GM18858 (cell line): Measurements from ENCODE around the gene NECAB2.

Source experiments
- ATAC-seq: cut with Tn5 transposase; IDR thresholded peaks from one replicate; pipeline ENCODE4 v1.9.1; 2021; ENCODE audit not compliant: unreplicated experiment

NECAB2 gene

DNA sequence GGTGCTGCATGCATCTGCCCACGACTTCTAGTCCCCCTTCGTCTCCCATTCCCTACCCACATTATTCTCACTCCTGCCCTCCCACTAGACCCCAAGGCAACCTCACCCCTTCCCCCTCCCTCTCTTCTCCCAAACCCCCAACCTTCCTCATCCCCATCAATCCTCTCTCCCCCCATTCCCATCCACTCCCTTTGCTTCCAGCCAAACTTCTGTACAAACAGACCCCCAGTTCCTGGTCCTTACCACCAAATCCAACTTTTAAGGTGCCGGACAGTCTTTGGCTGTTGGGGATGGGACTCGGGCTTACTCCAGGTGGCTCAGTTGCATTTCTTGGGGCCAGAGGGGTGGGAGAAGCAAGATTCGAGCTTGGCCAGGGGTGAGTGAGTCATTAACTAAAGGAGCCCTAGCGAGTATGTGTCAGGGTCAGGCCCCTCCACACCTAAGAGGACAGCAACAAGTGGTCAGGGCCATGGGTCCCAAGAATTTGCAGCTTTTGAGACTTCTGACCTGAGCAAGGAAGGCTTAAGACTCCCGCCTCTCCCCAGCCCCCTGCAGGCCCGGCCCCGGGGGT, 74.3 kb downstream of the NECAB2 start, which contains the start of gene SLC38A8:
Gene SLC38A8, minus strand, starts transcription at position 488 of the 571 bp plus-strand sequence. CDS start 638 bp downstream, outside the sequence.
- no peak for ATAC-seq

DNA sequence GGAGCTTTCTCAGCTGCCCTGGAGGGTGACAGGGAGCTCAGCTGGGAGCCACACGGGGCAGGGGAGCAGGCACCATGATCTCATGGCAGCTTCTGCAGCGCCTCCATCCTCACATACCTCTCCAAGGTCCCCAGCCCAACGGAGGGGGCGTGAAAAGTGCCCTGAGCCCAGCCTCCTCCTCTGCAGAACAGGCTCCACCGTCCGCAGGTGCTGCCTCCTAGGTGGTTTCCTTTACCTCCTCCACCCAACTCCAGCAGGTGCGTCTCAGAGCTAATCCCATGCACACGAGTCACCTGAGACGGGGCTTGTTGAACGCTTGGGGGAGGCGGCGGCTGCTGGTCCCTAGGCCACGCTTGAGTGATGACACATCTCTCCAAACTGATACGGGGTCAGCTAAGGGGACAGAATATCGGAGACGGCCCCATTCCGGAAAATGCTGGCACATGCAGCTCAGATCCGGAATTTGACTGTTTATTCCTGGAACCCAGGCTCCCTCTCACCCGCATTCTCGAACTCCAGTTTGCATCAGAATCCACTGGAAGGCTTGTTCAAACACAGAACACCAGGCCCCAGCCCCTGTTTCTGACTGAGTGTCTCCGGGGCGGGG, 74.9 kb downstream of the NECAB2 start:
- ATAC-seq, result no peak

DNA sequence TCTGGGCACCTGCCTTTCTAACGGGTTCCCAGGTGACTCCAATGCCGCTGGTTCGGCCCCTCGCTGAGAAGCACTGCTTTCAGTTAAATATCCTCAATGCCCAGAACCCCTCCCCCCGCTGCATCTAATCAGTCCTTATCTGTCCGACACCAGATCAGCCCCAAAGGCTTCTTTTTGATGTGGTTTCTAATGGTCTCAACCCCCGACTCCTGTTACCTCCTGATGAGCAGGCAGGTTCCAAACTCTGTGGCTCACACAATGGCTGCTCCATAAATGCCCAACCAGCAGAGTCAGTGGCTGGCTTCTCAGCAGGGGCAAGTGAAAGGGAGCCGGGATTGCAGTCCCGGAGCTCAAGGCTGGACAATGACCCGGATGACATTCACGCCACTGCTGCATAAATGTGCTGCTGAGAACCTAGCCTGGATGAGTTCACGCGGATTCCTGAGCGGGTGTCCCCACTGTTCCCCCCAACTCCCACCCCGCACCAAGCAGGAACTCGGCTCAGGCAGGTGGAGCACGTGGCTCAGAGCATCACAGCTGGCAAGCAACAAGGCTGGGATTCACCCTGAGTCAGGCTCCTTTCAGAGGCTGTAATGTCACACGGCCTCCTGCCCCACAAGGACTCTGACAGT, 75.6 kb downstream of the NECAB2 start:
- no peak for ATAC-seq

DNA sequence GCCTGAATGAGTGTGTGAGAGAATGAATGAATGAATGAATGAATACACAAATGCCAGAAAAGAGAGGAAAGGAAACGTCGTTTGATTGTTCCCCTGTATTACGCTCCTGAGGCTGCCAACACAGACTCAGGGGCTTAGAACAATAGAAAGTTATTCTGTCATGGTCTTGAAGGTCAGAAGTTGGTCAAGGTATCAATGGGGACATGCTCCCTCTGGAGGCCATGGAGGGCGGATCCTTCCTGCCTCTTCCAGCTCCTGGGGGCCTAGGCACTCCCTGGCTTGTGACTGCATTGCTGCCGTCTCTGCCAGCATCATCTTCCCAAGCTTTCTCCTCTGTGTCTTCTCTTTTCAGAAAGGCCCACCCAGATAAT, 76.1 kb downstream of the NECAB2 start:
- no peak for ATAC-seq

DNA sequence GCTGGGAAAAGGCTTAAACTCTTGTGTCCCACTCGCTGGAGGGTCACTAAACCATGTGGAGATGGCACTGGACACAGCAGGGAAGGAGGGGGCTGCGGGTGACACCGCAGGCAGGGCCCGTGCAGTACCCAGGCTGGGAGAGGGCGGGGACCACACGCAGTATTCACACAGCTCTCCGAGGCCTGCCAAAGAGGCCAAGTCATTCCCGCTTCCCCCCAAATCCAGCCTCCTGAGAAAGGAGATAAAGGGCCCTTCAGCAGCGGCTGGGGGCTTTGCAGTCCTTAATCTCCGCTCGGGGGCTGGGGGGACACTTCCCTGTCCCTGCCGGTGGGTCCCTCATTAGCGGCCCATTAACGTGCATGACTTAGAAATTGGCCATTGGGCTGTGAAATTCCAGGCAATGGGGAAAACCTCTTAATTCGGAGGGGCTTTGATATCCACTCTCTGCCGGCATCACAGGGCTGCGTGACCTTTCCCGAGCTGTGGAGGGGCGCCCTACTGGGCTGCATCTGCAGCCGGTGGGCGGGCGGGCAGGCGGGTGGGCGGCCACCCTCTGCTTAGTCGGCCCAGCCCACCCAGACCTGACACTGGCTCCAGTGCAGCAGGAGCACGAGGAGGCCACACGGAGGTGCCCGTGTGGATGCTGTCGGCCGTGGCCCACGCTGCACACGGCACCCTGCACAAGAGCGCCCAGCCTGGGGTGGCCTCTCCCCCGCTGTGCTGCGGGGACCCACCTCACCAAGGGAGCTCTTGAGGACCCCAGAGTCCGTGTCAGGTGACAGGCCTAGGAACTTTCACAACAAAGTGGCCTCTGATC, 77.2 kb downstream of the NECAB2 start:
- ATAC-seq, result no peak

DNA sequence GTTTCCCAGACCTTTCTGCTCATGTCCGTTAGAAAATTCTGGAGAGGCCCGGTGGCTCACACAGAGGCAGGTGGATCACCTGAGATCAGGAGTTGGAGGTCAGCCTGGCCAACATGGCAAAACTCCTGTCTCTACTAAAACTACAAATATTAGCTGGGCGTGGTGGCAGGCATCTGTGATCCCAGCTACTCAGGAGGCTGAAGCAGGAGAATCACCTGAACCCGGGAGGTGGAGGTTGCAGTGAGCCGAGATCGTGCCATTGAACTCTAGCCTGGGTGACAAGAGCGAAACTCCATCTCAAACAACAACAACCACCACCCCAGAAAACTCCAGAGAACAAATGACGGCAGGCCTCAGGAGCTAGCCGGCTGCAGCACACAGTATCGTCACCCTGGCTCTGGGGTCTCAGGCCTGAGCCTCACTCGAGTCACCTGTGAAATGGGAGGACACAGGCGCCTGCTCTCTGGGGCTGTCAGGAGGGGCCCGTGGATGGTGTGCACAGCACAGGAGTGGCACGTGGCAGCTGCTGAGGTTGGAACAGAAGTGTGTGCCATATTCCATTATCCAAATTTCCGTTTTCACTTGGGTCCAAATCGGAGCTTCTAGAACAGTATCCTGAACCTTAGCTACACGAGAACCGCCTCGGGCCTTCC, 77.9 kb downstream of the NECAB2 start:
- ATAC-seq, result no peak

DNA sequence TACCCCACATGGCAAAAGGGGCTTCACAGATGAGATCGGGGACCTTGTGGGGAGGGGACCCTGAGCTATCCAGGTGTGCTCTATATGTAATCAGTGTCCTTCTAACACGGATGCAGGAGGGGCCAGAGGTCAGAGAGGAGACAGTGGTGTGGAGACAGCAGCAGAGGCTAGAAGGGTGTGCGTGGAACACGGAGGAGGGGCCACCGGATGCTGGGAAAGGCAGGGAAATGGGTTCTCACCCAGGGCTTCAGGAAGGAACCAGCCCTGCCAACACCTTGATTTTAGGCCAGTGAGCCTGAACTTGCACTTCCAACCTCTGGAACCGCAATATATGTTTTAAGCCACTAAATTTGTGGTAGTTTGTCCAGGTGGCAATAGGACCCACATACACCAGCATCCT, 79.2 kb downstream of the NECAB2 start:
- ATAC-seq, result no peak

DNA sequence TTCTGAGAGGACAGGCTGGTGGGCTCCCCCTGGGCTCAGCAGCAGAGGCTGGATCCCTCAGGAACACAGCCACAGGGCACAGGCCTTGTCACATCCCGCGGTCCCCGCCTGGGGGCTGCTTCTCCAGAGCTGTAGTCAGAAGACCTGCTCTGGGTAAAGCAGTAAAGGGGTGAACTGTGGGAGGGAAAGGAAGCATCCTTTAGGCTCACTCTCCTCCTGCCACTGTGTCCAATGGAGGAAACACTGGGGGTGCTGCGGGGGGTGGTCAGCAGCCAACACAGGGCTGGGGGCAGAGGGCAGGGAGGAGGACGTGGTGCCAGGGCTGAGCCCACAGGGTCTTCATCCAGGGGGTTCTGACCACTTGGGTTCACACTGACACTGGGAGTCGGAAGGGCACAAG, 79.6 kb downstream of the NECAB2 start:
- ATAC-seq, result no peak

DNA sequence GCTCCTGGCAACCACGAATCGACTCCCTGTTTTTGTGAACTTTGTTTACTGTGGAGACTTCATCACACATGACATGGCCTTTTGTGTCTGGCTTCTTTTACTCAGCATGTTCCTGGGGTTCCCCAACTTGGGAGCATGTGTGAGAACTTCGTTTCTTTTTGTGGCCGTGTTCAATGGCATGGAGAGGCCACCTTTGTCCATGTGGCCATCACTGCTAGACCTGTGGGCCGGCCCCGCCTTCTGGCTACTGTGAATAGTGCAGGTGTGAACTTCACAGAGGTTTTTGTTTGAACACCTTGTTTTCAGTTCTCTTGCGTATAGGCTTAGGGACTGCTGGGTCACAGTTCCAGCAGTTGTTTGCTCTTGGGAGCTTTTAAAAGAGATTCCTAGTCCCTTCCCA, 80.2 kb downstream of the NECAB2 start:
- ATAC-seq, result no peak

DNA sequence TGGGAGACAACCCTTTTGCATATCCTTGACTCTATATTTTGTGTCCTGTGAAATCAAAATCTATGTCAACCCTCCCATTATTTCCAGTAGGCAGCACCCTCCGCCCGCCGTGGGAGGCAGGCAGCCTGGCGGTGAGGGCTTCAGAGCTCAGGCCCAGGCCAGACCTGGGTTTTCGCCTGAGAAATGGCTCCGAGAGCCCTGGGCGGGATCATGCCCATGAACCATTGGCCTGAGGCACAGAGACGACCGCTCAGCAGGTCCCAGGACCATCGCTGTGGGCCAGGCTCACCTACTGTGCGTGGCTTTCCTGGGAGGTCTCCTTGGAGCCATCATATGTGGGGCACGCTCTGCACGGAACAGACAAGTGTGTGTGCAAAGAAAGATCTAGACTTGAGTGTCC, 80.8 kb downstream of the NECAB2 start:
- no peak for ATAC-seq

DNA sequence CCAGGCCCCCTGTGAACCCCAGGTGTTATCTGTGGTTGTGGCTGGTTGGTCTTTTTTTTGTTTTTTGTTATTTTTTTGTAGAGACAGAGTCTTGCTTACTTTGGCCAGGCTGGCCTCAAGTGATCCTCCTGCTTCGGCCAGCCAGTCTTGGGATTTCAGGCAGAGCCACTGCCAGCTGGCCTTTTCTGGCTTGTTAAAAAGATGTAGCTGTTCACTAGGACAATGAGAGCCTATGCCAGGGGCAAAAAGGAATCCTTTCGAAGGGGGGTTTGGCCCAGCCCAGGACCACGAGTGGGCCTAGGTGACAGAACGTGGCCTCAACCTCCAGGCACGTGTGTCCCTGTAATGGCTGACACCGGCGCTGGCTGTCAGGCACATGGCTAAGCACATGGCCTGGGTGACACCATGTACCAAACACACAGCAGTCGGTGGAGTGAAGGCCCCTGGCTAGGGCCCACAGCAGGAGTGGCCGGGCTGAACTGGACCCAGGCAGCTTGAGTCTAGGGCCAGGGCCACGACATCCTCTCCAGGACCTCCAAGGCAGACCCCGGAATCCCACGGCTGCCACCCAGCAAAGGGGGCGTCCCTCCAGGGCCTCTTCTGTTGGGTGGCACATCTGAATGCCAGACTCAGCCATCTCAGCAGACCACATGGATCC, 81.5 kb downstream of the NECAB2 start:
- no peak for ATAC-seq

DNA sequence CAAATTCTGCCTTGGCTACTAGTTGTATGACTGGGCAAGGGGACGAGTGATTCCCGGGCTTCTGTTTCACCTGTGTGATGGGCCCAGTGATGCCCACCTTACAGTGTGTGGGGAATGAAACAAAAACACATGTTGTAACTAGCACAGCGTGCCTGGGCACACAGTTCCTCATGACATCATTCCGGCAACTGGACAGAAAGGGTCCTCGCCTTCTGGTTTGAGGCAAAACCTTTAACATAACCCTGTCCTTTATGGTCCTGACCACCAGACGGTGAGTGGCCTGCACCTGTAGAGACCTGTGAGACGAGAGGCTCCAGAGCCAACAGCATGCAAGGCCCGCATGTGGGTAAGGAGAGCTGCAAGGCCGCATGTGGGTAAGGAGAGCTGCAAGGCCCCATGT, 82.3 kb downstream of the NECAB2 start:
- no peak for ATAC-seq

DNA sequence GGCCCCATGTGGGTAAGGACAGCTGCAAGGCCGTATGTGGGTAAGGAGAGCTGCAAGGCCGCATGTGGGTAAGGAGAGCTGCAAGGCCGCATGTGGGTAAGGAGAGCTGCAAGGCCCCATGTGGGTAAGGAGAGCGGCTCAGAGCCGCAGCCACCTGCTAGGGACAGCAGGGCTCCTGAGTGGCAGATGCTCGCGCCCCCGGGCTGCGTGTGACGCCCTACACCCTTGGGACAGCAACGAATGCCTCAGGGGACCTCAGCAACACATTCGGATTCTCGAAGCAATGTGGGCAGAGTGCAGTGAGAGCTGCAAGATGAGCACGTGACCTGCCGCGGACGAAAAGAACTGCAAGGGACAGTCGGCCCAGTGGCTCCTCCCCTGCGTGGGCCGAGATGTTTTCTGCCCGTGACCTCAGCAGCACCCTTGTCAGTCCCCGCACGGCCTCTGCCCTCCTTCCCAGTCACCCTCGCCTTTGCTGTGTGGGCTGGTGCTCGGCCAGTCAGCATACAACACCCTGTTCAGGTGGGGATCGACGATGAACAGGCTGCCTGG, 84.1 kb downstream of the NECAB2 start:
- ATAC-seq, result no peak
